Measurements from ENCODE around the gene ZNF618. TPM values are rescaled to one million over a fixed set of nuclear protein-coding genes. Genes with fewer than 3 reads are reported as not detected.

ZNF618 gene
- total RNA-seq, 4 donors from 2014 or later, result 2.9 to 5.8 (median 4.2) TPM

GRCh38 chr9:113913426-113914195 is 37.5 kb downstream of the ZNF618 start:
- Histone ChIP-seq H3K4me1 (peaks cover 30% of the 10 kb centered on the region), H3K36me3 (no peaks in the 10 kb centered on the region), H3K27ac (peak overlapping the region; percentile 35), H3K27me3 (no peaks in the 10 kb centered on the region), H3K9me3 (no peaks in the 10 kb centered on the region), H3K4me3 (no peak overlapping the region)
- TF ChIP-seq CTCF (IDR thresholded peaks at IDR 0.05) (no peak), POLR2AphosphoS5 (IDR thresholded peaks at IDR 0.05) (no peak), POLR2A (IDR thresholded peaks at IDR 0.05) (no peak), EP300 (IDR thresholded peaks at IDR 0.05) (no peak)
- DNase-seq (ENCODE audit: low spot score in 2 of 2), result no peak
- WGBS, result 73% methylated on average over 5 of the region's 5 CpGs

GRCh38 chr9:113914517-113914916 is 38.4 kb downstream of the ZNF618 start:
- H3K27ac ChIP-seq, result no peak overlapping the region
- H3K9me3 ChIP-seq, result no peaks in the 10 kb centered on the region
- DNase-seq (ENCODE audit: low spot score in 2 of 2), result no peak
- no peaks in the 10 kb centered on the region for H3K27me3 ChIP-seq
- H3K36me3 ChIP-seq, result no peaks in the 10 kb centered on the region
- WGBS, result 64% methylated on average over 2 of the region's 2 CpGs
- H3K4me3 ChIP-seq, result no peak overlapping the region
- no peak for TF ChIP-seq EP300 (IDR thresholded peaks at IDR 0.05)
- no peak for TF ChIP-seq POLR2AphosphoS5 (IDR thresholded peaks at IDR 0.05)
- no peak for TF ChIP-seq POLR2A (IDR thresholded peaks at IDR 0.05)
- TF ChIP-seq CTCF (IDR thresholded peaks at IDR 0.05), result no peak
- H3K4me1 ChIP-seq, result peaks cover 30% of the 10 kb centered on the region

GRCh38 chr9:113915817-113916434 is 39.8 kb downstream of the ZNF618 start:
- no peak overlapping the region for H3K4me3 ChIP-seq
- H3K36me3 ChIP-seq, result no peaks in the 10 kb centered on the region
- 94% methylated on average over 9 of the region's 9 CpGs for WGBS
- H3K9me3 ChIP-seq, result no peaks in the 10 kb centered on the region
- H3K27me3 ChIP-seq, result no peaks in the 10 kb centered on the region
- no peak for DNase-seq (ENCODE audit: low spot score in 2 of 2)
- H3K4me1 ChIP-seq, result peaks cover 26% of the 10 kb centered on the region
- no peak overlapping the region for H3K27ac ChIP-seq
- TF ChIP-seq CTCF (IDR thresholded peaks at IDR 0.05), result no peak
- TF ChIP-seq POLR2A (IDR thresholded peaks at IDR 0.05), result no peak
- no peak for TF ChIP-seq POLR2AphosphoS5 (IDR thresholded peaks at IDR 0.05)
- TF ChIP-seq EP300 (IDR thresholded peaks at IDR 0.05), result no peak

- Histone ChIP-seq H3K4me1 (peaks cover 26% of the 10 kb centered on the region), H3K36me3 (no peaks in the 10 kb centered on the region), H3K4me3 (no peak overlapping the region), H3K27me3 (no peaks in the 10 kb centered on the region), H3K9me3 (no peaks in the 10 kb centered on the region), H3K27ac (no peak overlapping the region)
- TF ChIP-seq EP300 (IDR thresholded peaks at IDR 0.05) (no peak), CTCF (IDR thresholded peaks at IDR 0.05) (no peak), POLR2A (IDR thresholded peaks at IDR 0.05) (no peak), POLR2AphosphoS5 (IDR thresholded peaks at IDR 0.05) (no peak)
- 98% methylated on average over 2 of the region's 2 CpGs for WGBS
- DNase-seq (ENCODE audit: low spot score in 2 of 2), result no peak
Measured at GRCh38 chr9:113916931-113917330, 40.8 kb downstream of the ZNF618 start.

- Histone ChIP-seq H3K27me3 (no peaks in the 10 kb centered on the region), H3K36me3 (no peaks in the 10 kb centered on the region), H3K4me1 (peaks cover 10% of the 10 kb centered on the region), H3K9me3 (no peaks in the 10 kb centered on the region), H3K27ac (no peak overlapping the region), H3K4me3 (no peak overlapping the region)
- no peak for TF ChIP-seq POLR2AphosphoS5 (IDR thresholded peaks at IDR 0.05)
- no peak for TF ChIP-seq EP300 (IDR thresholded peaks at IDR 0.05)
- no peak for TF ChIP-seq POLR2A (IDR thresholded peaks at IDR 0.05)
- TF ChIP-seq CTCF (IDR thresholded peaks at IDR 0.05), result no peak
- no peak for DNase-seq (ENCODE audit: low spot score in 2 of 2)
- WGBS, result 63% methylated on average over 8 of the region's 8 CpGs
Measured at GRCh38 chr9:113918697-113919350, 42.7 kb downstream of the ZNF618 start.
